Loucy (cell line): ENCODE results near the gene GPRC5C.

Experiments used
- CTCF ChIP-seq: fragments of 200-600 bp; sonication (generic); conservative IDR thresholded peaks from 2 replicates; pipeline ENCODE4 v1.5.1; 2014; ENCODE audit warnings: mild to moderate bottlenecking, antibody characterized with exemption, low read length
- EZH2phosphoT487 ChIP-seq: fragments of 200-600 bp; IDR thresholded peaks from 2 replicates; pipeline ENCODE4 v1.6.1; 2018; ENCODE audit warnings: antibody characterized with exemption, mild to moderate bottlenecking, moderate library complexity, borderline replicate concordance

GRCh38 chr17:74432766-74433391 lies 991 bp downstream of the GPRC5C start:
- no peak for TF ChIP-seq CTCF
- TF ChIP-seq EZH2phosphoT487, result no peak
